GM19438 (cell line): ENCODE data around the gene BTK.
"Not testable (repeated sequence)": the region's sequence is repeated elsewhere in the genome, so short reads cannot be mapped to it uniquely, and the experiment has no call there.

Experiments used
- ATAC-seq: cut with Tn5 transposase; IDR thresholded peaks from one replicate; pipeline ENCODE4 v1.9.1; 2021; ENCODE audit warnings: low read depth; ENCODE audit not compliant: unreplicated experiment

Gene BTK

DNA sequence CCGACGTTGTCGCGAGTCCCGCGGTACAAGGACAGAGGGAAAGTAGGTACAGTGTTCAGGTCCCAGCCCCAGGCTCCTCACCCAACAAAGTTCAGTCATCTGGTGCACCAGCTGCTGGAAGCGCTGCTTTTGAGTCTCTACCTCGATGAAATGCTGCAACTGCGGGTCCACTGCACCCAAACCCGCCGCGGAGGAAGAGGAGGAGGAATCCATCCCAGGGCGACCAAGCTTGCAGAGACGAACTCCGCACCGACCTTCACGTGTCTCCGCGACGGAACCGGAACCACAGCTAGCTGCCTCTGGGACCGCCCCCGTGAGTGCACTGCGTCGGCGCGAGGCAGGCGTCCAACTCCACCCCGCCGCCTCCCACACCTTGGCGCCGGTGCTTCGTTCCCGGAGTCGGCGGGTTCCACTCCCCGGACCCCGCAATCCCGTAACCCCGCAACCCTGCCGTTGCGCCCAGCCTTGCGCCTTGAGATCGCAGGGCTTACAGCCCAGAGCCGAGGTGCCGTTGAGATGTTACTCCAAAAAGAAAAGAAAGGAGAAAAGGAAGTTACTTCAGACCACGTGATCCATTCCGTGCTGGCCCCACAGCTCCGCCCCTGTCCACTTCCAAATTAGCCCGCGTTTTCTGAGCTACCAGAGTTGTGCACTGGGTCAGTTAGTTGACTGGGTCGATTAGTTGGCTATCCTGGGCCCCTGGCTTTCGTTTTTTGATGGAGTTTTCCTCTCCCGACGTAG is 37.4 kb downstream of the BTK start, which contains the start of gene TIMM8A:
TSS of gene TIMM8A (minus strand) at position 291 of the 741 bp plus-strand sequence. CDS start at position 213, 78 bp downstream.
- ATAC-seq: peak; percentile 93

DNA sequence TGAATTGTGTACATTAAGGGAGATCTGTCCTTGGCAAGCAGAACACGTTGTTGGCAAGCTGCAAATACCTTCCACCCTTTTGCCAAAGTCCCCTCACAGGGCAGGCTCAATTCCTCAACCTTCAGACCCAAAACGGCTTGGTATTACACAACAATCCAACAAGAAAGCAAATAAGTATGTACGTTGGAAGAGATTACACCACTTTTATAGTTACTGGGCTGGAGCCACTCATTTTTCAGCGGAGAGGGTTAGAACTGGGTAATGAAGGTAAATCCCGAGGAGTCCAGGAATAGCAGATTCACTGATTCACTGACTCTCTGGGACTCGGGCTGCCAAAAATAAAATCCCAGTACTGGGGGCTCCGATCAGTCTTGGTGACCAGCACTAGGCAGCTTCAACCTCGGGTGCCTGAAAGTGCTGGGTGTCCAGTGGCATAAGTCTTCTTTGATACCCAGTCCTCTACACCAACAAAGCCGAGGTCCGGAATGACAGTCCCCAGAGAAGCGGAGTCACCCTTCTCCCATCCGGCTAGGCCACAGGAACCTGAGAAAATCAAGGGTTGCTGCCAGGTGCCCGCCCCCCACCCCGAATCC is 38.0 kb downstream of the BTK start:
- no peak for ATAC-seq

DNA sequence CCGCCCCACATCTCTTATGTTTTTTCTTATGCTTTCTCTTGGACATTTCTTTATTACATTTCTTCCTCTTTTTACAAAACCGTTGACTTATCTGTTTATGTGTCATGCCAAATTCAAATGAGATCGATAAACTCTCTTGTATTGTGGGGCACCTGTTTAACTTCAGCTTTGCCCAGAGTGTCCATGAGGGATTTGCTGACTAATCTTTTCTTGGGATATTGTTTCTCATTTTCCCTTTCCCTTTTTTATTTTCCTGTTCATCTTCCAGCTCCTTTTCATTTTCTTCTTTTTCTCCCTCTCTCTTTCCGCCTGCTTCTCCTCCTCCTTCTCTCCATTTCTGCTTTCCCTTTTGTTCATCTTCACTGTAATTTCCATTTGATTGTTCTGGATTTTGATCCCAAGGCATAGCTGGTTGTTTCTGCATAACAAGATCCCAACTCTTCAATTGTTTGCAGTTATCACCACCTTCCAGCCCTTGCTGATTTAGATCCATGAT is 48.2 kb downstream of the BTK start:
- ATAC-seq: no peak

DNA sequence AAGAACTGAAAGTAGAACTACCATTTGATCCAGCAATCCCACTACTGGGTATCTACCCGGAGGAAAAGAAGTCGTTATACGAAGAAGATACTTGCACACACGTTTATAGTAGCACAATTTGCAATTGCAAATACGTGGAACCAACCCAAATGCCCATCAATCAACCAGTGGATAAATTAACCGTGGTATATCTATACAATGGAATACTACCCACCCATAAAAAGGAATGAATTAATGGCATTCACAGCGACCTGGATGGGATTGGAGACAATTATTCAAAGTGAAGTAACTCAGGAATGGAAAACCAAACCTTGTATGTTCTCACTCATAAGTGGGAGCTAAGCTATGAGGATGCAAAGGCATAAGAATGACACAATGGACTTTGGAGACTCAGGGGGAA is 51.7 kb downstream of the BTK start:
- not testable (repeated sequence) for ATAC-seq

DNA sequence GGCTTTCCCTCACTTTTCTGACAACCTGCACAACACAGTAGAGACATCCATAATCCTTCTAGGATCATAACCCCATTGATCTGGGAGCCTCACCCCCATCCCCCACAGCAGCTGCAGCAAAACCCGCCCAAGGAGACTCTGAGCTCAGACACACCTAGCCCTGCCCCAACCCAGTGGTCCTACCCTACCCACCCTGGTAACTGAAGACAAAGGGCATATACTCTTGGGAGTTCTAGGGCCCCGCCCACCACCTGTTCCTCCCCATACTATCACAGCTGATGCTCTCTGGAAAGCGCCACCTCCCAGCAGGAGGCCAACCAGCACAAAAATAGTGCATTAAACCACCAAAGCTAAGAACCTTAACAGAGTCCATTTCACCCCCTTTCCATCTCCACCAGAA is 59.4 kb downstream of the BTK start:
- ATAC-seq: not testable (repeated sequence)

DNA sequence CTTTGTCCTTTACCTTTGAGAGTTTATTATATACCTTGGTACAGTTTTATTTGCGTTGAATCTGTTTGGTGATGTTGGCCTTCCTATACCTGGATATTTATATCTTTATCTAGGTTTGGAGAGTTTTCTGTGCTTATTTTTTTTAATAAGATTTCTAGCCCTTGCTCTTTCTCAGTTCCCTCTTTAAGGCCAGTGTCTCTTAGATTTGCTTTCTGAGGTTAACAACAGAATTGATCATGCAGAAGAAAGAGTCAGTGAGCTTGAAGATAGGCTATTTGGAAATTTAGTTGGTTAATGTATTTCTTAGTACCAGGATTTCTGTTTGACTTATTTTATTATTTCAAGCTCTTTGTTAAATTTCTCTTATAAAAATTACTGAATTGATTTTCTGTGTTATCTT is 82.2 kb downstream of the BTK start:
- no peak for ATAC-seq
